ENCODE results near the gene ACTN4.
A peak's percentile ranks its signal among the peaks of the same experiment; 100 is the strongest.

ACTN4 gene

GRCh38 chr19:38679839-38680238 lies 32.4 kb downstream of the ACTN4 start:
- DNase-seq, result peak; percentile 66

GRCh38 chr19:38682195-38682867 lies 34.9 kb downstream of the ACTN4 start:
- no peak for DNase-seq

GRCh38 chr19:38682872-38683392 lies 35.5 kb downstream of the ACTN4 start:
- no peak for DNase-seq

- peak; percentile 93 for DNase-seq
Measured at GRCh38 chr19:38683393-38684077, 36.1 kb downstream of the ACTN4 start.

GRCh38 chr19:38684078-38684861 lies 36.8 kb downstream of the ACTN4 start:
- peak; percentile 95 for DNase-seq

- no peak for DNase-seq
Measured at GRCh38 chr19:38684862-38685665, 37.6 kb downstream of the ACTN4 start.

GRCh38 chr19:38685666-38686529 lies 38.4 kb downstream of the ACTN4 start:
- DNase-seq, result peak; percentile 58

- DNase-seq, result no peak
Measured at GRCh38 chr19:38686530-38686888, 39.1 kb downstream of the ACTN4 start.

GRCh38 chr19:38687837-38688378 lies 40.5 kb downstream of the ACTN4 start:
- no peak for DNase-seq

- no peak for DNase-seq
Measured at GRCh38 chr19:38690146-38690545, 42.7 kb downstream of the ACTN4 start.

- DNase-seq, result peak; percentile 35
Measured at GRCh38 chr19:38690832-38691231, 43.4 kb downstream of the ACTN4 start.

GRCh38 chr19:38691938-38692457 lies 44.5 kb downstream of the ACTN4 start:
- DNase-seq, result peak; percentile 99

GRCh38 chr19:38692458-38693379 lies 45.3 kb downstream of the ACTN4 start:
- DNase-seq, result no peak

GRCh38 chr19:38693380-38694223 lies 46.2 kb downstream of the ACTN4 start:
- DNase-seq, result peak; percentile 96

GRCh38 chr19:38695317-38695683 lies 47.9 kb downstream of the ACTN4 start:
- no peak for DNase-seq

- no peak for DNase-seq
Measured at GRCh38 chr19:38695832-38696728, 48.6 kb downstream of the ACTN4 start.

- no peak for DNase-seq
Measured at GRCh38 chr19:38696729-38697055, 49.2 kb downstream of the ACTN4 start.

- DNase-seq, result no peak
Measured at GRCh38 chr19:38697197-38697596, 49.7 kb downstream of the ACTN4 start.
